ENCODE measurements around the gene STIM1. TPM values are rescaled to one million over a fixed set of nuclear protein-coding genes. Genes with fewer than 3 reads are reported as not detected.
"Not testable (repeated sequence)": the region's sequence is repeated elsewhere in the genome, so short reads cannot be mapped to it uniquely, and the experiment has no call there.

The STIM1 gene
- total RNA-seq, 1 donor from 2014 or later, result 46.9 TPM

GRCh38 chr11:3893311-3893710, 37.8 kb downstream of the STIM1 start:
- peaks cover 16% of the 10 kb centered on the region for H3K4me1 Mint-ChIP-seq (ENCODE audit: unreplicated experiment)
- H3K9me3 Mint-ChIP-seq (ENCODE audit: unreplicated experiment), result no peaks in the 10 kb centered on the region
- H3K36me3 Mint-ChIP-seq (ENCODE audit: unreplicated experiment), result peaks cover 2% of the 10 kb centered on the region
- TF ChIP-seq CTCF (IDR thresholded peaks at IDR 0.05), result no peak
- H3K27me3 Mint-ChIP-seq (ENCODE audit: unreplicated experiment), result no peaks in the 10 kb centered on the region
- no peak overlapping the region for H3K4me3 Mint-ChIP-seq (ENCODE audit: unreplicated experiment)
- no peak overlapping the region for H3K27ac Mint-ChIP-seq (ENCODE audit: unreplicated experiment)
- DNase-seq (ENCODE audit: extremely low spot score, unreplicated experiment), result no peak

GRCh38 chr11:3894128-3894731, 38.8 kb downstream of the STIM1 start:
- TF ChIP-seq CTCF (IDR thresholded peaks at IDR 0.05), result no peak
- Mint-ChIP-seq H3K27ac (ENCODE audit: unreplicated experiment) (peak overlapping the region; percentile 72), H3K4me3 (ENCODE audit: unreplicated experiment) (no peak overlapping the region), H3K27me3 (ENCODE audit: unreplicated experiment) (no peaks in the 10 kb centered on the region), H3K36me3 (ENCODE audit: unreplicated experiment) (peaks cover 2% of the 10 kb centered on the region), H3K9me3 (ENCODE audit: unreplicated experiment) (no peaks in the 10 kb centered on the region), H3K4me1 (ENCODE audit: unreplicated experiment) (peaks cover 16% of the 10 kb centered on the region)
- no peak for DNase-seq (ENCODE audit: extremely low spot score, unreplicated experiment)

DNA sequence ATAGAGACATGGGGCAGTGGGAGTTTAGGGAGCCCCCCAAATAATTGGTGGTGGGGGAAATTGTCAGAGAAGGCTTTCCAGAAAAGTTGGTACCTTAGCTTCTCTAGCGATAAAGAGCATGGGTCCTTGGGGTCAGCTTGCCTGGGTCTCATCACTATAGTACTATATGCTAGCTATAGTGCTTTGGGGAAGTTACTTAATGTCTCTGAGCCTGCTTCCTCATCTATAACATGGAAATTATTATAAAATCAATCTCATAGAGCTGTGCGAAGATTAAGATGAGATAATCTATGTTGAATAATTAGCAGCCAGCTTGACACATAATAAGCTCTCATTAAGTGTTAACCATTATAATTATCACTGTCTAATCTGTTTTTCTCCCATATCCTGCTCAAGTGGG, 41.2 kb downstream of the STIM1 start:
- H3K4me1 Mint-ChIP-seq (ENCODE audit: unreplicated experiment), result peaks cover 16% of the 10 kb centered on the region
- no peak for TF ChIP-seq CTCF (IDR thresholded peaks at IDR 0.05)
- no peak overlapping the region for H3K4me3 Mint-ChIP-seq (ENCODE audit: unreplicated experiment)
- H3K27me3 Mint-ChIP-seq (ENCODE audit: unreplicated experiment), result no peaks in the 10 kb centered on the region
- peaks cover 2% of the 10 kb centered on the region for H3K36me3 Mint-ChIP-seq (ENCODE audit: unreplicated experiment)
- no peaks in the 10 kb centered on the region for H3K9me3 Mint-ChIP-seq (ENCODE audit: unreplicated experiment)
- H3K27ac Mint-ChIP-seq (ENCODE audit: unreplicated experiment), result no peak overlapping the region
- no peak for DNase-seq (ENCODE audit: extremely low spot score, unreplicated experiment)

GRCh38 chr11:3900230-3900629, 44.8 kb downstream of the STIM1 start:
- H3K9me3 Mint-ChIP-seq (ENCODE audit: unreplicated experiment); H3K27me3 Mint-ChIP-seq (ENCODE audit: unreplicated experiment); H3K4me3 Mint-ChIP-seq (ENCODE audit: unreplicated experiment); H3K36me3 Mint-ChIP-seq (ENCODE audit: unreplicated experiment); H3K27ac Mint-ChIP-seq (ENCODE audit: unreplicated experiment); DNase-seq (ENCODE audit: extremely low spot score, unreplicated experiment): not testable (repeated sequence)
- H3K4me1 Mint-ChIP-seq (ENCODE audit: unreplicated experiment), result peaks cover 15% of the 10 kb centered on the region

- no peak for TF ChIP-seq CTCF (IDR thresholded peaks at IDR 0.05)
- H3K4me1 Mint-ChIP-seq (ENCODE audit: unreplicated experiment), result peaks cover 22% of the 10 kb centered on the region
- H3K9me3 Mint-ChIP-seq (ENCODE audit: unreplicated experiment), result no peaks in the 10 kb centered on the region
- H3K36me3 Mint-ChIP-seq (ENCODE audit: unreplicated experiment), result no peaks in the 10 kb centered on the region
- no peaks in the 10 kb centered on the region for H3K27me3 Mint-ChIP-seq (ENCODE audit: unreplicated experiment)
- no peak for DNase-seq (ENCODE audit: extremely low spot score, unreplicated experiment)
- no peak overlapping the region for H3K27ac Mint-ChIP-seq (ENCODE audit: unreplicated experiment)
- no peak overlapping the region for H3K4me3 Mint-ChIP-seq (ENCODE audit: unreplicated experiment)
Observed at GRCh38 chr11:3901249-3902025, 46.0 kb downstream of the STIM1 start.
